WTC11 (cell line): ENCODE measurements around the gene FBH1. TPM values are rescaled to one million over a fixed set of nuclear protein-coding genes. Genes with fewer than 3 reads are reported as not detected.

Source experiments
- ATAC-seq: fragments of 200-7000 bp; cut with Tn5 transposase; 2 replicates; pipeline ENCODE4 v1.10.0; 2021; ENCODE audit warnings: mild to moderate bottlenecking, moderate library complexity
- CTCF ChIA-PET: fragments of 300-600 bp; sonication (Branson Sonifier 250); formaldehyde crosslinking; loops from one replicate; lab custom pipeline; 2021; ENCODE audit warnings: antibody characterized with exemption; lab: Charles Lee
- POLR2A ChIA-PET: fragments of 350-600 bp; sonication (Branson Sonifier 250); formaldehyde crosslinking; loops from one replicate; lab custom pipeline; 2021; ENCODE audit warnings: antibody characterized with exemption; lab: Charles Lee
- DNase-seq: peaks from one replicate; pipeline ENCODE4 v3.0.0; 2021; ENCODE audit warnings: low spot score
- H3K27ac Mint-ChIP-seq: 2 replicates; pipeline ENCODE4 v1.8.0; 2021; ENCODE audit warnings: mixed read lengths
- H3K27me3 Mint-ChIP-seq: 2 replicates; pipeline ENCODE4 v1.8.0; 2021; ENCODE audit warnings: low read depth, mild to moderate bottlenecking, moderate library complexity, mixed read lengths
- H3K36me3 Mint-ChIP-seq: 2 replicates; pipeline ENCODE4 v1.8.0; 2021; ENCODE audit warnings: mixed read lengths
- H3K4me1 Mint-ChIP-seq: 2 replicates; pipeline ENCODE4 v1.8.0; 2022; ENCODE audit warnings: mixed read lengths
- H3K4me3 Mint-ChIP-seq: 2 replicates; pipeline ENCODE4 v1.8.0; 2021; ENCODE audit warnings: mild to moderate bottlenecking, moderate library complexity, mixed read lengths
- H3K9me3 Mint-ChIP-seq: 2 replicates; pipeline ENCODE4 v1.8.0; 2021; ENCODE audit warnings: mixed read lengths
- CBFB ChIP-seq: sonication (generic); formaldehyde crosslinking; IDR thresholded peaks from 2 replicates; pipeline ENCODE4 v1.8.1; 2022; ENCODE audit warnings: mild to moderate bottlenecking, low read depth, missing genetic modification reagents
- CREB1 ChIP-seq: sonication (generic); formaldehyde crosslinking; IDR thresholded peaks from 2 replicates; pipeline ENCODE4 v1.8.0; 2023; ENCODE audit warnings: mild to moderate bottlenecking, missing genetic modification reagents
- ELF4 ChIP-seq: sonication (generic); formaldehyde crosslinking; IDR thresholded peaks from 2 replicates; pipeline ENCODE4 v1.8.1; 2022; ENCODE audit warnings: low read depth, mild to moderate bottlenecking, moderate library complexity, missing genetic modification reagents
- GABPB1 ChIP-seq: sonication (generic); formaldehyde crosslinking; IDR thresholded peaks from 2 replicates; pipeline ENCODE4 v1.8.1; 2023; ENCODE audit warnings: mild to moderate bottlenecking, missing genetic modification reagents
- HMGA2 ChIP-seq: fragments of 250-450 bp; sonication (Bioruptor Pico); IDR thresholded peaks from 2 replicates; pipeline ENCODE4 v1.4.0; 2021; ENCODE audit warnings: mild to moderate bottlenecking, moderate library complexity
- JUN ChIP-seq: sonication (generic); formaldehyde crosslinking; IDR thresholded peaks from 2 replicates; pipeline ENCODE4 v1.8.0; 2023; ENCODE audit warnings: mild to moderate bottlenecking, missing genetic modification reagents
- SMAD3 ChIP-seq: sonication (generic); formaldehyde crosslinking; IDR thresholded peaks from 2 replicates; pipeline ENCODE4 v1.8.0; 2022; ENCODE audit warnings: missing genetic modification reagents, mild to moderate bottlenecking, borderline replicate concordance
- SP1 ChIP-seq: sonication (generic); formaldehyde crosslinking; conservative IDR thresholded peaks from 2 replicates; pipeline ENCODE4 v1.8.1; 2022; ENCODE audit warnings: missing genetic modification reagents
- TEAD1 ChIP-seq: sonication (generic); formaldehyde crosslinking; IDR thresholded peaks from 2 replicates; pipeline ENCODE4 v1.8.0; 2022; ENCODE audit warnings: mild to moderate bottlenecking, missing genetic modification reagents
- ZNF138 ChIP-seq: sonication (generic); formaldehyde crosslinking; conservative IDR thresholded peaks from 2 replicates; pipeline ENCODE4 v1.8.1; 2022; ENCODE audit warnings: mild to moderate bottlenecking, moderate library complexity, missing genetic modification reagents
- total RNA-seq: library from RNA; stranded (reverse); gene quantifications from 3 replicates; pipeline ENCODE4 v1.2.3, GENCODE V29; 2021
- TF ChIP-seq, protein P1 (sequence below): fragments of 250-450 bp; sonication (Bioruptor Pico); IDR thresholded peaks from 2 replicates; pipeline ENCODE4 v2.1.2; 2022; ENCODE audit warnings: mild to moderate bottlenecking, moderate library complexity
- TF ChIP-seq, protein P2 (sequence below): fragments of 250-450 bp; sonication (Bioruptor Pico); IDR thresholded peaks from 2 replicates; pipeline ENCODE4 v1.9.0; 2021; ENCODE audit warnings: moderate library complexity, mild to moderate bottlenecking, inconsistent platforms, borderline replicate concordance
- TF ChIP-seq, protein P3 (sequence below): sonication (generic); formaldehyde crosslinking; IDR thresholded peaks from 2 replicates; pipeline ENCODE4 v1.8.1; 2023; ENCODE audit warnings: mild to moderate bottlenecking, moderate library complexity, missing genetic modification reagents
- TF ChIP-seq, protein P4 (sequence below): sonication (generic); formaldehyde crosslinking; IDR thresholded peaks from 2 replicates; pipeline ENCODE4 v1.8.0; 2023; ENCODE audit warnings: missing genetic modification reagents, mild to moderate bottlenecking, borderline replicate concordance
- TF ChIP-seq, protein P5 (sequence below): sonication (generic); formaldehyde crosslinking; IDR thresholded peaks from 2 replicates; pipeline ENCODE4 v1.8.0; 2023; ENCODE audit warnings: mild to moderate bottlenecking, missing genetic modification reagents

The FBH1 gene
- total RNA-seq, 1 experiment from 2014 or later = 66.8 TPM

DNA sequence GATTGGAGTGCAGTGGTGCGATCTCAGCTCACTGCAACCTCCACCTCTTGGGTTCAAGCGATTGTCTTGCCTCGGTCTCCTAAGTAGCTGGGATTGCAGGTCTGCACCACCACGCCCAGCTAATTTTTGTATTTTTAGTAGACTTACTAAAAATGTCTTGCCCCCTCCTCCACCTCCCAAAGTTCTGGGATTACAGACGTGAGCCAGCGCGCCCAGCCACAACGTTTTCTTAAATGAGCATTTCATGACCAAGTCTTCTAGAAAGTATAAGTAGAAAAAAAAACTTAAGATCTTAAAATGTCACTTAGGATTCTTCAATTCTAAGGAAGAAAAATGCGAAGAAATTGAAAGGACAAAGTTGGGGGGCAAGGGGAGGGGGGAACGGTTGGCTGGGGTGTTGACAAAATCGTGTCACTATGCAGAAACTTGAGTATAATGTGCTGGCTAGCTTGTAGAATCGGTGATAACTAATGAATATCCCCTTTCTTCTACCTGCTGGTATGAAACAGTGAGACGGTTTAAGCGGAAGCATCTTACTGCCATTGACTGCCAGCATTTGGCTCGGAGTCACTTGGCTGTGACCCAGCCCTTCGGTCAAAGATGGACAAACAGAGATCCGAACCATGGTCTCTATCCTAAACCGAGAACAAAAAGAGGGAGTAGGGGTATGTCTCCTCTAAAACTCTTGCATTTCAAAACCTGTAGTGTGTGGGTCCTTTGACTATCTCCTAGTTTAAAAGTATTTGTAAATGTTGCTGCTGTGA lies 12.7 kb downstream of the FBH1 start:
- H3K27ac Mint-ChIP-seq = peak overlapping the region; percentile 7; the same call in 1 of the 2 replicates
- peaks cover 35% of the 10 kb centered on the region for H3K36me3 Mint-ChIP-seq
- no peak overlapping the region for H3K4me3 Mint-ChIP-seq
- ATAC-seq (no peak), DNase-seq (no peak)
- H3K27me3 Mint-ChIP-seq = no peaks in the 10 kb centered on the region
- H3K9me3 Mint-ChIP-seq = peaks cover 5% of the 10 kb centered on the region; the same call in 1 of the 2 replicates
- no peaks in the 10 kb centered on the region for H3K4me1 Mint-ChIP-seq
- ChIA-PET CTCF (no interaction called here), POLR2A (interaction anchor here (0.6 kb wide), 2 partner anchors 71 to 196 kb away, joined by 3 to 6 read pairs; no protein-coding TSS in a partner anchor)
- TF ChIP-seq, protein P1, sequence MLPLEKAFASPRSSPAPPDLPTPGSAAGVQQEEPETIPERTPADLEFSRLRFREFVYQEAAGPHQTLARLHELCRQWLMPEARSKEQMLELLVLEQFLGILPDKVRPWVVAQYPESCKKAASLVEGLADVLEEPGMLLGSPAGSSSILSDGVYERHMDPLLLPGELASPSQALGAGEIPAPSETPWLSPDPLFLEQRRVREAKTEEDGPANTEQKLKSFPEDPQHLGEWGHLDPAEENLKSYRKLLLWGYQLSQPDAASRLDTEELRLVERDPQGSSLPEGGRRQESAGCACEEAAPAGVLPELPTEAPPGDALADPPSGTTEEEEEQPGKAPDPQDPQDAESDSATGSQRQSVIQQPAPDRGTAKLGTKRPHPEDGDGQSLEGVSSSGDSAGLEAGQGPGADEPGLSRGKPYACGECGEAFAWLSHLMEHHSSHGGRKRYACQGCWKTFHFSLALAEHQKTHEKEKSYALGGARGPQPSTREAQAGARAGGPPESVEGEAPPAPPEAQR (CRISPR knock-in tag) = no peak
- TF ChIP-seq GABPB1 (CRISPR knock-in tag) (no peak), CREB1 (CRISPR knock-in tag) (no peak), CBFB (no peak), ELF4 (CRISPR knock-in tag) (no peak)
- TF ChIP-seq, protein P2, sequence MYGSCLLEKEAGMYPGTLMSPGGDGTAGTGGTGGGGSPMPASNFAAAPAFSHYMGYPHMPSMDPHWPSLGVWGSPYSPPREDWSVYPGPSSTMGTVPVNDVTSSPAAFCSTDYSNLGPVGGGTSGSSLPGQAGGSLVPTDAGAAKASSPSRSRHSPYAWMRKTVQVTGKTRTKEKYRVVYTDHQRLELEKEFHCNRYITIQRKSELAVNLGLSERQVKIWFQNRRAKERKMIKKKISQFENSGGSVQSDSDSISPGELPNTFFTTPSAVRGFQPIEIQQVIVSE (CRISPR knock-in tag) = no peak

DNA sequence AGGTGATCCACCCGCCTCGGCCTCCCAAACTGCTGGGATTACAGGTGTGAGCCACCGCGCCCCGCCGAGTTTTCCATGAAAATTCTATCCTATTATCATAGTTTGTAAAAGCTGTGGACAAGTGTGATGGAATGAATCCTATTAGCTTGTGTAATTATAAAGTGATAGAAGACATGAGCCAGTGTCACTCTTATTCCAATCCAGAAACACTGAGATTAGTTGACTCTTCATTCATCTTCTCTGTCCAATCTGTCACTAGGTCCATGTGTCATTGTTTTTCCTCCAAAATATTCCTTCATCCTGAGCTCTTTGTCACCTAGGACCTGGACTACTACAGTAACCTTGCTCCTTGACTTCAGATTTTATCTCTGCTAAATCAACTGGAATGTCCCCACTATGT lies 13.5 kb downstream of the FBH1 start:
- H3K9me3 Mint-ChIP-seq = no peaks in the 10 kb centered on the region
- POLR2A ChIA-PET = no interaction called here
- peaks cover 36% of the 10 kb centered on the region for H3K36me3 Mint-ChIP-seq
- no peak for TF ChIP-seq JUN (CRISPR knock-in tag)
- TF ChIP-seq SP1 (CRISPR knock-in tag) = no peak
- TF ChIP-seq ZNF138 (CRISPR knock-in tag) = no peak
- no peak overlapping the region for H3K4me3 Mint-ChIP-seq
- no peak for ATAC-seq
- H3K27me3 Mint-ChIP-seq = no peaks in the 10 kb centered on the region
- no peaks in the 10 kb centered on the region for H3K4me1 Mint-ChIP-seq
- no peak overlapping the region for H3K27ac Mint-ChIP-seq
- CTCF ChIA-PET = no interaction called here
- no peak for DNase-seq

DNA sequence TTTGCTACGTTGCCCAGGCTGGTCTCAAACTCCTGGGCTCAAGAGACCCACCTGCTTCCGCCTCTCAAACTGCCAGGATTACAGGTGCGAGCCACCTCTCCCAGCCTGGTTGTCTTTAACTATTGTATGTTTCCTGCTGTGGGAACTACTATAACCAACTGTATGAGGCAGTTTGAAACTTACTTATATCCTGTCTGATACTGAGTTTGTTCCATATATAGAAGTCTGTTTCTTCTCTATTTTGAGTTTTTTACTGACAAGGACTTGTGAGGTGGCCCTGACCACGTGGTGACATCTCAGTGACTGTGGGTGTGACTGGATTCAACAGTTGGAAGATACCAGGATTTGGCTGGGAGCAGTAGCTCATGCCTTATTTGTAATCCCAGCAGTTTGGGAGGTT lies 14.2 kb downstream of the FBH1 start:
- DNase-seq (no peak), ATAC-seq (no peak)
- Mint-ChIP-seq H3K27me3 (no peaks in the 10 kb centered on the region), H3K27ac (no peak overlapping the region), H3K9me3 (no peaks in the 10 kb centered on the region)
- CTCF ChIA-PET = no interaction called here
- TF ChIP-seq HMGA2 (CRISPR knock-in tag) (no peak), TEAD1 (CRISPR knock-in tag) (no peak), CBFB (no peak), SMAD3 (CRISPR knock-in tag) (no peak)
- TF ChIP-seq, protein P3, sequence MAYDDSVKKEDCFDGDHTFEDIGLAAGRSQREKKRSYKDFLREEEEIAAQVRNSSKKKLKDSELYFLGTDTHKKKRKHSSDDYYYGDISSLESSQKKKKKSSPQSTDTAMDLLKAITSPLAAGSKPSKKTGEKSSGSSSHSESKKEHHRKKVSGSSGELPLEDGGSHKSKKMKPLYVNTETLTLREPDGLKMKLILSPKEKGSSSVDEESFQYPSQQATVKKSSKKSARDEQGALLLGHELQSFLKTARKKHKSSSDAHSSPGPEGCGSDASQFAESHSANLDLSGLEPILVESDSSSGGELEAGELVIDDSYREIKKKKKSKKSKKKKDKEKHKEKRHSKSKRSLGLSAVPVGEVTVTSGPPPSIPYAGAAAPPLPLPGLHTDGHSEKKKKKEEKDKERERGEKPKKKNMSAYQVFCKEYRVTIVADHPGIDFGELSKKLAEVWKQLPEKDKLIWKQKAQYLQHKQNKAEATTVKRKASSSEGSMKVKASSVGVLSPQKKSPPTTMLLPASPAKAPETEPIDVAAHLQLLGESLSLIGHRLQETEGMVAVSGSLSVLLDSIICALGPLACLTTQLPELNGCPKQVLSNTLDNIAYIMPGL (CRISPR knock-in tag) = no peak
- TF ChIP-seq, protein P4, sequence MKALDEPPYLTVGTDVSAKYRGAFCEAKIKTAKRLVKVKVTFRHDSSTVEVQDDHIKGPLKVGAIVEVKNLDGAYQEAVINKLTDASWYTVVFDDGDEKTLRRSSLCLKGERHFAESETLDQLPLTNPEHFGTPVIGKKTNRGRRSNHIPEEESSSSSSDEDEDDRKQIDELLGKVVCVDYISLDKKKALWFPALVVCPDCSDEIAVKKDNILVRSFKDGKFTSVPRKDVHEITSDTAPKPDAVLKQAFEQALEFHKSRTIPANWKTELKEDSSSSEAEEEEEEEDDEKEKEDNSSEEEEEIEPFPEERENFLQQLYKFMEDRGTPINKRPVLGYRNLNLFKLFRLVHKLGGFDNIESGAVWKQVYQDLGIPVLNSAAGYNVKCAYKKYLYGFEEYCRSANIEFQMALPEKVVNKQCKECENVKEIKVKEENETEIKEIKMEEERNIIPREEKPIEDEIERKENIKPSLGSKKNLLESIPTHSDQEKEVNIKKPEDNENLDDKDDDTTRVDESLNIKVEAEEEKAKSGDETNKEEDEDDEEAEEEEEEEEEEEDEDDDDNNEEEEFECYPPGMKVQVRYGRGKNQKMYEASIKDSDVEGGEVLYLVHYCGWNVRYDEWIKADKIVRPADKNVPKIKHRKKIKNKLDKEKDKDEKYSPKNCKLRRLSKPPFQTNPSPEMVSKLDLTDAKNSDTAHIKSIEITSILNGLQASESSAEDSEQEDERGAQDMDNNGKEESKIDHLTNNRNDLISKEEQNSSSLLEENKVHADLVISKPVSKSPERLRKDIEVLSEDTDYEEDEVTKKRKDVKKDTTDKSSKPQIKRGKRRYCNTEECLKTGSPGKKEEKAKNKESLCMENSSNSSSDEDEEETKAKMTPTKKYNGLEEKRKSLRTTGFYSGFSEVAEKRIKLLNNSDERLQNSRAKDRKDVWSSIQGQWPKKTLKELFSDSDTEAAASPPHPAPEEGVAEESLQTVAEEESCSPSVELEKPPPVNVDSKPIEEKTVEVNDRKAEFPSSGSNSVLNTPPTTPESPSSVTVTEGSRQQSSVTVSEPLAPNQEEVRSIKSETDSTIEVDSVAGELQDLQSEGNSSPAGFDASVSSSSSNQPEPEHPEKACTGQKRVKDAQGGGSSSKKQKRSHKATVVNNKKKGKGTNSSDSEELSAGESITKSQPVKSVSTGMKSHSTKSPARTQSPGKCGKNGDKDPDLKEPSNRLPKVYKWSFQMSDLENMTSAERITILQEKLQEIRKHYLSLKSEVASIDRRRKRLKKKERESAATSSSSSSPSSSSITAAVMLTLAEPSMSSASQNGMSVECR = no peak
- TF ChIP-seq, protein P5, sequence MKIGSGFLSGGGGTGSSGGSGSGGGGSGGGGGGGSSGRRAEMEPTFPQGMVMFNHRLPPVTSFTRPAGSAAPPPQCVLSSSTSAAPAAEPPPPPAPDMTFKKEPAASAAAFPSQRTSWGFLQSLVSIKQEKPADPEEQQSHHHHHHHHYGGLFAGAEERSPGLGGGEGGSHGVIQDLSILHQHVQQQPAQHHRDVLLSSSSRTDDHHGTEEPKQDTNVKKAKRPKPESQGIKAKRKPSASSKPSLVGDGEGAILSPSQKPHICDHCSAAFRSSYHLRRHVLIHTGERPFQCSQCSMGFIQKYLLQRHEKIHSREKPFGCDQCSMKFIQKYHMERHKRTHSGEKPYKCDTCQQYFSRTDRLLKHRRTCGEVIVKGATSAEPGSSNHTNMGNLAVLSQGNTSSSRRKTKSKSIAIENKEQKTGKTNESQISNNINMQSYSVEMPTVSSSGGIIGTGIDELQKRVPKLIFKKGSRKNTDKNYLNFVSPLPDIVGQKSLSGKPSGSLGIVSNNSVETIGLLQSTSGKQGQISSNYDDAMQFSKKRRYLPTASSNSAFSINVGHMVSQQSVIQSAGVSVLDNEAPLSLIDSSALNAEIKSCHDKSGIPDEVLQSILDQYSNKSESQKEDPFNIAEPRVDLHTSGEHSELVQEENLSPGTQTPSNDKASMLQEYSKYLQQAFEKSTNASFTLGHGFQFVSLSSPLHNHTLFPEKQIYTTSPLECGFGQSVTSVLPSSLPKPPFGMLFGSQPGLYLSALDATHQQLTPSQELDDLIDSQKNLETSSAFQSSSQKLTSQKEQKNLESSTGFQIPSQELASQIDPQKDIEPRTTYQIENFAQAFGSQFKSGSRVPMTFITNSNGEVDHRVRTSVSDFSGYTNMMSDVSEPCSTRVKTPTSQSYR (CRISPR knock-in tag) = no peak
- TF ChIP-seq, all 79 proteins: peak for 0
- Mint-ChIP-seq H3K4me1 (no peaks in the 10 kb centered on the region), H3K36me3 (peaks cover 43% of the 10 kb centered on the region), H3K4me3 (no peak overlapping the region)
- POLR2A ChIA-PET = no interaction called here
